ENCODE measurements around the gene RINT1.
"Not testable (repeated sequence)": the region's sequence is repeated elsewhere in the genome, so short reads cannot be mapped to it uniquely, and the experiment has no call there.

The RINT1 gene

GRCh38 chr7:105531792-105532671 is at the start of gene RINT1:
Gene RINT1 (plus strand): TSS chr7:105532201. CDS start chr7:105532316, 115 bp downstream.
- peak; percentile 78 to 82 for DNase-seq (ENCODE audit: low read depth in 2 of 2)

GRCh38 chr7:105487579-105488571 is 44.1 kb upstream of the RINT1 start:
- no peak for DNase-seq (ENCODE audit: low read depth in 2 of 2)

DNA sequence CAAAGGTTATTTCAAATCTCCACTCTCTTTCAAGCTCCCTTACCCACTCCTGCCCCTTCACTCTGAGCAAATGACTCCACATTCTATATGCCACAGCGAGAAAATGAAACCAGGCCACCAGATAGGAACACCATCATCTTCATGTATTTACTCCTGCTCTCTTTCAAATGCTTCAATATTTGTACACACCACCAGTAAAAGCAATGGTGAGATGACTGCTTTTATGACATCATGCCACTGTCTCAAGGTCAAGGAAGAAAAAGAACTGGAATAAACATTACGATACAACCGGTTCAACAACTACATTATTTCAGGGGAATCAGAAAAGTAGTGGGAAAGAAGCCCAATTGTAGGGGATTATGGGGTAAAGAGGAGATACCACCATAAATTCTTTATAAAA is 42.6 kb upstream of the RINT1 start:
- no peak for DNase-seq (ENCODE audit: low read depth in 2 of 2)

DNA sequence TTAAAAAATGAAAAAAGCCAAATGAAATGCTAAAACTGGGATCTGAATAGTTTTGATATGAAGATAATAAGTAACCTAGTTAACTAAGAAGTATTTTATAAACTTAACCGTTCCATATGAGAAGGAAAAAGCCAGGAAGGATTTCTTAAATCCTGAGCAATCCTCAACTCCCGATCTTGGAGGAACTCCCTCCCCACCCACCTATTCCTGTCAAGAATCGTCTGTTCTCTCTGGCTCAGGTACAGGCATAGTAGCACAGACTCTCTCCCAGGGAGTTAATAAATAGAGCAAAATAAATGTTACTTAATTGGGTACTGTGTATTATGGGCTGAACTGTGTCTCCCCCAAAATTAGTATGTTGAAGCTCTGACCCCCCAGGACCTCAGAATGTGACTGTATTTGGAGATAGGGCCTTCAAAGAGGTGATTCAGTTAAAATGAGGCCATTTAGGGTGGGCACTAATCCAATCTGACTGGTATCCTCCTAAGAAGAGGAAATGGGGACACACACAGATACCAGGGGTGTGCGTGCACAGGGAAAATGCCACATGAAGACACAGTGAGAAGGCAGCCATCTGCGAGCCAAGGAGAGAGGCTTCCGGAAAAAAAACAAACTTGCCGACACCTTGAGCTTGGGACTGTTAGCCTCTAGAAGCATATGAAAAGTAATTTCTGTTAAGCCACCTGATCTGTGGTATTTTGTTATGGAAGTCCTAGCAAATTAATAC is 38.6 kb upstream of the RINT1 start:
- no peak for DNase-seq (ENCODE audit: low read depth in 2 of 2)

GRCh38 chr7:105493923-105494315 is 38.1 kb upstream of the RINT1 start:
- no peak for DNase-seq (ENCODE audit: low read depth in 2 of 2)

DNA sequence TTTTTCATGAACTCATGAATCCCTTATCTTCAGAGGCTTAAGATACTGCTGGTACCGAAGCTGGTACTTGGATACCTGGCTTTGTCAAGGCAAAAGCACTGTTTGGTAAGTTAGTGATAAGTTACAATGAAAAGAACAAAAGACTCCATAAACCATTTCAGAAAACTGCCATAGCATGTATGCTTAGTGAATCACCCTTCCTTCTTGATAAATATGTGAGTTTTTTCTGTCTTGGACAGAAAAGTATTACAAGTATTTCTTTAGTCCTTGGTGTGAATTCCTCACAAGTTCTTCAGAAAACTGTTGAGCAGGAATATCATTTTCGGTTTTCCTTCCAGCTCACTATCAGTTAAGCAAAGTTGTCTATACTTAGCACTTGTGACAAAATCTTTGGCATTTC is 35.5 kb upstream of the RINT1 start:
- DNase-seq (ENCODE audit: low read depth in 2 of 2): no peak

- DNase-seq (ENCODE audit: low read depth in 2 of 2): no peak
Measured at GRCh38 chr7:105497016-105497415, 35.0 kb upstream of the RINT1 start.

- DNase-seq (ENCODE audit: low read depth in 2 of 2): no peak
Measured at GRCh38 chr7:105502173-105502572, 29.8 kb upstream of the RINT1 start.

DNA sequence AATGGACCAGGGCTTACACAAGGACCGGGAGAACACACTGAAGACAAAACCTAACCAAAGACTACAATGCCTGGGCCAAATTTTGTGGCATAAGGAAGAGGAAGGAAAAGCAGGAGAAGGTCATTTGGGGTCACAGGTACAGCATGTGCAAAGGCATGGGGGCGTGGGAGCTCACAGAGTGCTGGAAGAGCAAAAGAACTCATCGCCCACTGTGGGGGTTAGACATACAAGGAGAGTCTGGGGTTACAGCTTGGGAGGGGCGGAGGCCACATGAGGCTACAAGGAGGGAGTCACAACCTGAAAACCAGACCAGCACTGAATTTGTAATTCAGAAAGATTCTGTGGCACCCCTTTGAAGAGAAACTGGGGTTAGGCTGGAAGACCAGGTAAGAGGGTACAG is 19.6 kb upstream of the RINT1 start:
- no peak for DNase-seq (ENCODE audit: low read depth in 2 of 2)

- DNase-seq (ENCODE audit: low read depth in 2 of 2): no peak
Measured at GRCh38 chr7:105512926-105513526, 19.0 kb upstream of the RINT1 start.

- DNase-seq (ENCODE audit: low read depth in 2 of 2): not testable (repeated sequence)
Measured at GRCh38 chr7:105515610-105516009, 16.4 kb upstream of the RINT1 start.

DNA sequence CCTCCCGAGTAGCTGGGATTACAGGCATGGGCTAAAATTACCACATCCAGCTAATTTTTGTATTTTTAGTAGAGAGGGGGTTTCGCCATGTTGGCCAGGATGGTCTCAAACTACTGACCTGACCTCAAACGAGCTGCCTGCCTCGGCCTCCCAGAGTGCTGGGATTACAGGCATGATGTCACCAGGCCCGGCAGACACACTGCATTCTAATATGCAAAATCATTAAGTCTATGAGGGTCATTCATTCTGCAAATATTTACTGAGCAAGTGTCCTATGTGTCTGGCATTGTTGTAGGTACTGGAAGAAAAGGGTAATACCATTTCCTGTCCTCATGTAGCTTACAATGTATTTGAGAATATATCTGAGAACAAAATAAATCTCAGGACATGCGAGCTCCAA is 12.6 kb upstream of the RINT1 start:
- no peak for DNase-seq (ENCODE audit: low read depth in 2 of 2)

- DNase-seq (ENCODE audit: low read depth in 2 of 2): not testable (repeated sequence)
Measured at GRCh38 chr7:105520620-105521019, 11.4 kb upstream of the RINT1 start.

DNA sequence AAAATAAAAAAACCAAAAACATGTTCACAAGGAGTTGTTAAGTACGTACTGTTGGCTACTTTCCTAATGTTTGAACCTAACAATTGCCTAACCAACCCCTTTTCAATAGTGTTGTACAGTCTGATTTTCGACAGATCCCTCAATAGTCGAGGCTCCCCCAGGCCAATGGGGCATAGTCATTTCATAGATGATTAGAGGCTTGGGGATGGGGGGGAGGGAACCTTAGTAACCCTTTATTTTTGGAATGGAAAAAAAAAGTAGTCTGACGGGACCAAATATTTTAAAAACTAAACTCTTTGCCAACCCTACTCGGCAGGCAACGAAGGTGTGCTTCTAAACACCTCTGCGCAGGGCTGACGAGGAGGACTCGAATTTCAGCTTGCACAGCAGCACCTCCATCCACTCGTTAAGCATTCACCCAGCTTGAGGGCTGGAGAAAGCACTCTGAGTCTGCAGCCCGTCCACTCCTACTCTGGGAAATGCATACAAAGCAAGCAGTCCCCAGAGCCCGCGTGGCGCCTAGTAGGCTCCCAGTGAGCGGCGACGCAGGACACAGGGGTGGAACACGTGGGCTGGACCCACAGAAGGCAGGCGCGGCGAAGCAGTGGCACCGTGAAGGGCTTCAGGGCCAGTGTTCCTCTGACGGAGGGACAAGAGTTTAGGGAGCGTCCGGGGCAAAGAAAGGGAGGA is 10.8 kb upstream of the RINT1 start:
- DNase-seq (ENCODE audit: low read depth in 2 of 2): peak; percentile 19 to 32

GRCh38 chr7:105521717-105522463 is 10.1 kb upstream of the RINT1 start, which contains the start of gene PUS7:
Gene PUS7 (minus strand): TSS chr7:105522271. CDS start chr7:105508512, 13,759 bp downstream.
- DNase-seq (ENCODE audit: low read depth in 2 of 2): peak; percentile 57 to 69

GRCh38 chr7:105524423-105524822 is 7.6 kb upstream of the RINT1 start:
- not testable (repeated sequence) for DNase-seq (ENCODE audit: low read depth in 2 of 2)

- DNase-seq (ENCODE audit: low read depth in 2 of 2): no peak
Measured at GRCh38 chr7:105524840-105525239, 7.2 kb upstream of the RINT1 start.

GRCh38 chr7:105527737-105528136 is 4.3 kb upstream of the RINT1 start:
- not testable (repeated sequence) for DNase-seq (ENCODE audit: low read depth in 2 of 2)

- no peak for DNase-seq (ENCODE audit: low read depth in 2 of 2)
Measured at GRCh38 chr7:105530126-105530525, 1.9 kb upstream of the RINT1 start.

DNA sequence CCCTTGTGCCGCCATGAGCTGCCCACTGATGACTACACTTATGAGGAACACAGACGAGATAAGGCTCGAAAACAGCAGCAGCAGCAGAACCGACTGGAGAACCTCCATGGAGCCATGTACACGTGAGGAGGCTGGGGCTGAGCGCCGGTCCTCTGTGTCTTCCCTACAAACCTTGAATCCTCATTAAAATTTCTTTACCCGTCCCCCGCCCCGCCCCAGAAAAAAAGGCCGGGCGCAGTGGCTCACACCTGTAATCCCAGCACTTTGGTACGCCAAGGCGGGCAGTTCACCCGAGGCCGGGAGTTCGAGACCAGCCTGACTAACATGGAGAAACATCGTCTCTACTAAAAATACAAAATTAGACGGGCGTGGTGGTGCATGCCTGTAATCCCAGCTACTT is 1.5 kb upstream of the RINT1 start:
- no peak for DNase-seq (ENCODE audit: low read depth in 2 of 2)
